ENCODE measurements around the gene EXOC3L2.

Gene EXOC3L2

GRCh38 chr19:45179072-45179891 is 65.9 kb downstream of the EXOC3L2 start:
- DNase-seq: no peak

DNA sequence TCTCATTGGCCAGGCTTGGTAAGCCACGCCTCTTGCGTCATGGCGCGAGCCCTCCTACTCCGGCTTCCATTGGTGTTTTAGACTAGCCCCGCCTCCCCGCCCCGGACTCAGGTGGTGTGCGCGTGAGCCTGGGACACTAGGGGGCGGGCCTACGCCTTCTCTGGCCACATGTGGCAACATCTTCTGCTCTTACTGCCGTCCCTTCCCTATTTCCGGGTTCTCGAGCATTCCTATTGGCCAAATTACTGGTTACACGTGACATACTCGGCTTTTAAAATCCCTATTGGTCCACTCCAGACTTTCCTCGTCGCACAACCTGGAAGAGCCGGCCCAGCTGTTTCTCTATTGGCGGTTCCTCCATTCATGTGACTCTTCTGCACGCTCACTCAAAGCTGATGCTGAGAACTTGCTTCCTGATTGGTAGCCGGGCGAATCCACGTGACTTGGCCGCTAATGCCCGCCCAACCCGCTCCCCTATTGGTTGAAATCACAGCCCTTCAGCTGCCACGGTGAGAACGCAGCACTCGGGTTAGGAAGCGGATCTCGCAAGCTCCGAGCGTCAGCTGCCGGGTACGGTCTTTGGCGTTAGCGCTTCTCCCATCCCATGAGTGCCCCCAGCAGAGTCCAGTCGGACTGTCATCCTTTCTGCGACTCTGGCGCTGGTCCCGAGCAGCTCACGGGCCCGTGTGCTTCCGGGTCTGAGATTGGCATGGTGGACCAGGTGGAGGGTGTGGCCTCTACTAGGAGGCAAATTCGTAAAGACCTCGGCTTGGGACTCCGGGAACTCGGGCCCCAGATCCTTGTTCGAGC is 66.7 kb downstream of the EXOC3L2 start, which contains the start of gene BLOC1S3:
Gene BLOC1S3 (plus strand): TSS at position 523 of the 810 bp plus-strand sequence. CDS start 513 bp downstream, outside the sequence.
- peak; percentile 93 to 100 (median 100) for DNase-seq

- DNase-seq: no peak
Observed at GRCh38 chr19:45177817-45178261, 67.4 kb downstream of the EXOC3L2 start, which contains the start of gene TRAPPC6A. TRAPPC6A (minus strand) TSS chr19:45178237; CDS start chr19:45178218, 19 bp downstream.

GRCh38 chr19:45175515-45176345 is 69.5 kb downstream of the EXOC3L2 start:
- no peak for DNase-seq

DNA sequence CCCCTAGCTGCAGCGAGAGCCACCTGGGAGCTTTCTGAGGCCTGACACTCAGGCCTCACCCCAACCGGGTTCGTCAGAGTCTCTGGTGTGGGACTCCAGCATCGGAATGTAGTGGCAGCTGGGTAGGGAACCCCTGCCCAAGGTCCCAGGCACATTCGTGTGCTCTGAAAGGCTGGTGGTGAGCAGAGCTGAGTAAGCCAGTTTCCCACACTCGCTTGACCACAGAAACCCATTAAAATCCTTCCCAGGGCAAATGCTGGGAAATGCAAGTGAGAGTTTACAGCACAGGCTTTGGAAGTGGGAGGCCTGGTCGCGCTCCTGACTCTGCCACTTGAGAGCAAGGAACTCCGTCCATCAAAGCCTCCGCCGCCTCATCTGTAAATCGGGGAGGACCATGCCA is 71.4 kb downstream of the EXOC3L2 start:
- no peak for DNase-seq

- DNase-seq: no peak
Observed at GRCh38 chr19:45172611-45173208, 72.5 kb downstream of the EXOC3L2 start.

- DNase-seq: no peak
Observed at GRCh38 chr19:45172173-45172572, 73.0 kb downstream of the EXOC3L2 start.

DNA sequence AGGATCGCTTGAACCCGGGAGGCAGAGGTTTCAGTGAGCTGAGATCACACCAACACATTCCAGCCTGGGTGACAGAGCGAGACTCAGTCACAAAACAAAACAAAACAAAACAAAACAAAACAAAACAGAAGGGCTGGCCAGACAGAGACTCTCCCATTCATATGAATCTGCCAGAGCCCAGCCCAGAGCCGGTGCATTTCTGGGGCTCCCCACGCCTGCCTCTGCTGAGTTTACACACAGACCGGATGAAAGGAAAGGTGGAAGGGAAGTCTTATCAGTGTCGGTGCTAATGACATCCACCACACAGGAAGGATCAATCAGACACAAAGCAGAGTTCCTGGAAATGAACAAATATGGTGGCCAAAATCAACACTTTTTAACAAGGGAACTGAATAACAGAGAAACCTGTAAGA is 74.0 kb downstream of the EXOC3L2 start:
- DNase-seq: no peak

DNA sequence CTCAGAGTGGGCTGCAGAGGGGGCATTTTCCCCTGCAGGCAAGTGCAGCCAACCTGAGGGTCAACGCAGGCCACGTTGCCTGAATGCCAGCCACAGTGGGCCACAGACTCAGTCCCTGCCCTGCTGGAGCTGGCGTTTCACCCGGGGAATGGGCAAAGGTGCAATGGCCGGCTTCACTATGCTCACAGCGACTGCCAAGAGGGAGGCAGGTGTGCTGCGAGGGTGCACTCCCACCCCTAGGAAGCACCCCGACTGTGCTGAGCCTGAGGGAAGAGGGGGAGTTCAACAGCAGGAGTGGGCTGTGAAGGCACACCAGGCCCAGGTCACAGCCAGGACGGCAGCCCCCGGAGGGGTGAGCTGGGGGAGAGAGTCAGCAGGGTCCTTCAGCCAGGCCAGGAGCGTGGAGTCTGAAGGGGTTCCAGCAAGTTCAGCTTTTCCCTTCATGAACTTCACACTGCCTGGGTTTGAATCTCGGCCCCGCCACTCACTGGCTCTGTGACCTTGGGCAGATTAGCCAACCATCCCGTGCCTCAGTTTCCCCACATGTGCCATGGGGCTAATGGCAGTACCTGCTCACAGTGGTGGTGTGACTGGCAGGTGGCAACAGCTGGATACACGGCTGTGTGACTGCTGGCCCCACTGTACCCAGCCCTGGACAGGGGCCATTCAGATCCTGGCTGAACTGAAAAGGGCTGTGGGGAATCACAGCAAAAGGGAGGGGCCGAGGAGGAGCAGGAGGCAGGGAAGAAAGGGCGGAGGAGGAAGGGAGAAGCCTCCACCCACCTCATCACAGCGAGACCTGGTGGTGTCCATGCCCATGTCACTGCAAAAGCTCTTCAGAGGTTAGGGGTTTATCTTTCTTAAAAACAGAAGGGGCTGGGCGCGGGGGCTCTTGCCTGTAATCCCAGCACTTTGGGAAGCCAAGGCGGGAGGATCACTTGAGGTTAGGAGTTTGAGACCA is 74.8 kb downstream of the EXOC3L2 start:
- no peak for DNase-seq

- DNase-seq: no peak
Observed at GRCh38 chr19:45169602-45170001, 75.6 kb downstream of the EXOC3L2 start.

DNA sequence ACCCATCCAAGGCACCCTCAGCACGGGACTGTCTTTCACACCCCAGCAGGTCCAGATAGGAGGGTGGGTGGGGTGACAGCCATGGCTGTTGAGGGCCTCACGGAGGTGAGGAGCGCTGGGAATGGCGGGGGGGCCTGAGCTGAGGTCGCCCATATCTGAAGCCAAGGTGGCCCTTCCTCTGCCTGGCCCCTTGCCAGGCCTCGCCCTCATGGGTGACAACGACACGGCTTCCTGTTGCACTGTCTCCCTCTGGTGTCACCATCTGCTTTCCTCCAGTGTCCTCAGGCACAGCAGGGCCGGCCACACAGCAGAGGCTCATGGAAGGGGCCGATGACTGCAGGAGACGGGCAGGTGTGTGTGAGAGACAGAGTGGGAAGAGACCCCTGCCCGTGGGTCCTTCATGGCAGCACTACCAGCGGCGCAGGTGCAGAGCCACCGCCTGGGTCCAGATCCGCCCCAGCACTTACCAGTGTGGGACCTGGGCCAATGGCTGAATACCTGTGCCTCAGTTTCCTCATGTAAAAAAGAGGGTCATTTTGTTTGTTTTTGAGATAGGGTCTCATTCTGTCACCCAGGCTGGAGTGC is 76.3 kb downstream of the EXOC3L2 start:
- no peak for DNase-seq

DNA sequence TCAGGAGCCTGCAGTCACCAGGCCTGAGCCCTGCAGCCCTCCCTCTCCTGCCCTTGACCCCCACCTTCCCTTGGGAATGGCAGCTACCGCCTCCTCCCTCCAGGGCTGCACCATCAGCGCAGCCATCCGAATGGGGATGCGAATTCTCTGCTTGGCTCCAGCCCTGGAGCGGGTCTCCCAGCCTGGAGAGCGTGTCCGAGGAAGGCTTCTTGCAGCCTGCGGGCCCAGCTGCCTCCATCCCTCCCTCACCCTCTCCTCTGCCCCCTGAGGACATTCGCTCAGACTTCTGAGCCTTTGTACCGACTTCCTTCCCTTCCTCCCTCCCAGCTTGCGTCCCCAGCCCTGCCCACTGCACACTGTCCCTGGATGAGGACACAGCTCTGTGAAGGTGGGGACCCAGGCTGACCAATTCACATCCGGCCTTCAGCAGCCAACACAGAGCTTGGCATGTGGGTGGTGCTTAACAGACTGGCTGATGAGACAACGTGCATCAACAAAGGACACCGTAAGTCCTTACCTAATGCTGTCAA is 78.4 kb downstream of the EXOC3L2 start:
- DNase-seq: no peak

DNA sequence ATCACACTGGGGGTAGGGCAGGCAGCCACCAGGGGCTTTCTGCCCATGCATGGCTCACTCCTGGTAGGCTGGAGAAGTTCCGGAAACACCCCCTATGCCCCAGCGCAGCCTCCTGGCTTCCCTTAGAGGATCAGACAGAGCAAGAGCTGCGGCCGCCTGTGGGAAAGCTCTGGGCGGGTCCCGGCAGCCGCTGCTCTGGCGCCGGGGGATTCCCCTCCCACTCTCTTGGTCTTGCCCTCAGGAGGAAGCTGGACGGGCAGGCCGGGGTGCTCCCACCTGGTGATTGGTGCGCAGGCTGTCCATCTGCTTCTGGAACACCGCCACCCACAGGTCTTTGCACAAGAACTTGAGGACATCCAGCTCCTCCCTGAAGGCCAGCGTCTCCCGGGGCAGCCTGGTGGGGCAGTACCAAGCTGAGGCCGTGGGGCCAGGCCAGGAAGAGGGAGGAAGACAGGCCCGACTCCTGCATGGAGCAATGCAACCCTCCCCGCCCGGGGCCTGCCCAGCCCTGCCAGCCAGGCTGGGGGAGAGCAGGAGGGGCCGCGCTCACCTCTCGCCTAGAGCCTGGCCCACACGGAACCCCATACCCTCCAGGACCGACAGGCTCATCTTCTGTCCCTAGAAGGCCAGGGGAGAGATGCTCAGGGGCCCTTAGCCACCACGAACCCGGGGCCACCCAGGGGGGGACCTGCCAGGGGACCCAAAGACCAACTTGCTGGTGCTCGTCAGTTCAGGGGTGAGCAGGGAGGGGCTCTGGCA is 80.5 kb downstream of the EXOC3L2 start:
- peak in 1 of 14 donors; percentile 20 for DNase-seq

DNA sequence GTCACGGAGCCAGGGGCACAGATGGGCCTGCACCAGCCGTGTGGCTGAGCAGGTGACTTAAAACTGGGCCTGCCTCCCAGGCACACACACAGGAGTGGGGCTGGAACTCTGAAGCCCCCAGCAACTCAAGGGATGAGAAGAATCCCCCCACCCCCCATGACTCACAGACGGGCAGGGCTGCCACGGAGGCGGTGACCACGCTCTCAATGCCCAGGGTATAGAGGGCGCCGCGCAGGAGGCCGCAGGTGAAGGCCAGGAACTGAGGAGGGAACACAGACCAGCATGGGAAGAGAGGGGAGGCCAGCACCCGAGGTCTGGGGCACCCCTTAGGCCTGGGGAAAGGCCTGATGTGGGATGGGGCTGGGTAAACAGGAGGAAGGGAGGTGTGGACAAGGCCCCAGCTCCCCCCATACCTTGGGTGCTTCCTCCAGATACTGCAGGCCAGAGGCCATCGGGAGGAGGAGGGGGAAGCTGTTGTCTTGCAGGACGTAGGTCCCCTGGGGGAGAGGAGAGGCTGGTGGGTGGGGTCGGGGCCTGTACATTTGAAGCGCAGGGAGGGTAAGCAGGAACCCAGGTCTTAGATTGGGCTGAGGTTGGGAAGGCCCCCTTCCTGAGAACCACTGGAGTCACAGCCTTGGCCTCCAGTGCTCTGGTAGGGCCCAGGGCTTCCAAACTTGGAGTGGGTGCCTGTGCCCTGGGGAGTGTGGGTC is 81.3 kb downstream of the EXOC3L2 start:
- no peak for DNase-seq

DNA sequence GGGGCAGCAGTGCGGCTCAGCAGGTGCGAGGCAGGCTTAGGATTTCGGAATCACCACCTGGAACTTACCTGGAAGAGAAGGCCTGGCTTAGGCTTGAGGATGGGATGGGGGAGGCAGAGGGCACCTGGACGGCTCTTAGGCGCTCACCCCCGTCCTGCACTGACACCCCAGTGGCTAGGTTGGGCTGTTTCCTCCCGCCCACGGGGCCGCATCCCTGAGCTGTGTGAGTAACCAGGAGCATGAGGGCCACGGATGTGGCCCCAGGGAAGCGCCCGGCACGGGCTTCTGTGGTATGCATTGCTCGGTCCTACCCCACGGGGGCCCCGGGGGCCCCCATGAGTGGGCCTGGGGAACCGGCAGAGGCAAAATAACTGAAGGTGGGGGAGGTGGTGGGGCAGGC is 82.1 kb downstream of the EXOC3L2 start:
- DNase-seq: no peak

- DNase-seq: no peak
Observed at GRCh38 chr19:45162608-45163143, 82.5 kb downstream of the EXOC3L2 start.
